Middle frontal gyrus (tissue), 1 donor: ENCODE data around the gene NR2C1.

Experiments used
- DNase-seq: peaks from one replicate; pipeline ENCODE4 v3.0.0-alpha.2; 2015; ENCODE audit warnings: low spot score; ENCODE audit errors: extremely low spot score

The NR2C1 gene

GRCh38 chr12:95085612-95086011, 12.2 kb upstream of the NR2C1 start:
- no peak for DNase-seq

GRCh38 chr12:95083938-95084337, 10.5 kb upstream of the NR2C1 start:
- DNase-seq = no peak

- no peak for DNase-seq
Measured at GRCh38 chr12:95083471-95083870, 10.1 kb upstream of the NR2C1 start.

GRCh38 chr12:95077341-95077740, 3.9 kb upstream of the NR2C1 start:
- DNase-seq = no peak

- DNase-seq = no peak
Measured at GRCh38 chr12:95074766-95075165, 1.3 kb upstream of the NR2C1 start.

- DNase-seq = no peak
Measured at GRCh38 chr12:95073698-95074520, 491 bp upstream of the NR2C1 start.

GRCh38 chr12:95070378-95070777, 3.0 kb downstream of the NR2C1 start:
- no peak for DNase-seq

GRCh38 chr12:95066091-95066855, 7.1 kb downstream of the NR2C1 start:
- no peak for DNase-seq

GRCh38 chr12:95060951-95061350, 12.5 kb downstream of the NR2C1 start:
- DNase-seq = no peak

- no peak for DNase-seq
Measured at GRCh38 chr12:95059984-95060383, 13.4 kb downstream of the NR2C1 start.

- DNase-seq = no peak
Measured at GRCh38 chr12:95057424-95057823, 16.0 kb downstream of the NR2C1 start.

GRCh38 chr12:95055057-95055456, 18.4 kb downstream of the NR2C1 start:
- no peak for DNase-seq

GRCh38 chr12:95054206-95054605, 19.2 kb downstream of the NR2C1 start:
- DNase-seq = no peak

GRCh38 chr12:95051241-95051640, 22.2 kb downstream of the NR2C1 start:
- DNase-seq = no peak

- DNase-seq = no peak
Measured at GRCh38 chr12:95037906-95038305, 35.5 kb downstream of the NR2C1 start.

GRCh38 chr12:95034750-95035149, 38.7 kb downstream of the NR2C1 start:
- no peak for DNase-seq

- no peak for DNase-seq
Measured at GRCh38 chr12:95022477-95022876, 50.9 kb downstream of the NR2C1 start.

GRCh38 chr12:95017482-95017881, 55.9 kb downstream of the NR2C1 start:
- DNase-seq = no peak

GRCh38 chr12:95016120-95016519, 57.3 kb downstream of the NR2C1 start:
- DNase-seq = no peak

GRCh38 chr12:95014554-95014953, 58.9 kb downstream of the NR2C1 start:
- DNase-seq = no peak

- no peak for DNase-seq
Measured at GRCh38 chr12:95006206-95006605, 67.2 kb downstream of the NR2C1 start.

- DNase-seq = no peak
Measured at GRCh38 chr12:95004610-95005009, 68.8 kb downstream of the NR2C1 start.

- no peak for DNase-seq
Measured at GRCh38 chr12:95003921-95004272, 69.5 kb downstream of the NR2C1 start.
